Right renal cortex interstitium (tissue), 3 donors: ENCODE data around the gene APOBEC3G. TPM values are rescaled to one million over a fixed set of nuclear protein-coding genes. Genes with fewer than 3 reads are reported as not detected.

Experiments
- polyA plus RNA-seq, 3 donors: library from polyadenylated mRNA; unstranded; fragments of 120-200 nt; gene quantifications; one replicate each; pipeline ENCODE4 v1.2.1, GENCODE V29; 2013; ENCODE audit not compliant: insufficient read length in 3 of 3

Gene APOBEC3G
- polyA plus RNA-seq, 3 donors = 6.8 to 9.6 (median 7.7) TPM

Other genes starting within 250 kb of the APOBEC3G start
- 1 to 10 TPM; 4.1 to 4.4 (median 4.3) TPM for gene NPTXR, start 233.2 kb upstream of the APOBEC3G start, polyA plus RNA-seq
- 10 to 100 TPM; 32.4 to 37.5 (median 33.3) TPM for gene CBX6, start 205.1 kb upstream of the APOBEC3G start, polyA plus RNA-seq
- not detected for gene APOBEC3A, start 119.7 kb upstream of the APOBEC3G start, polyA plus RNA-seq
- 1 to 10 TPM; 5.8 to 8.2 (median 6.7) TPM for gene APOBEC3B, start 94.9 kb upstream of the APOBEC3G start, polyA plus RNA-seq
- 10 to 100 TPM in 1 of 3 donors, 1 to 10 TPM in 2; 9.3 to 11.0 (median 9.5) TPM for gene APOBEC3C, start 63.0 kb upstream of the APOBEC3G start, polyA plus RNA-seq
- 1 to 10 TPM in 1 of 3 donors, under 1 TPM in 2; 0.80 to 1.2 (median 0.96) TPM for gene APOBEC3D, start 56.1 kb upstream of the APOBEC3G start, polyA plus RNA-seq
- gene APOBEC3F, start 36.4 kb upstream of the APOBEC3G start, polyA plus RNA-seq = 1 to 10 TPM; 8.1 to 8.5 (median 8.4) TPM
- under 1 TPM in 1 of 3 donors, not detected in 2; 0.31 TPM for gene APOBEC3H, start 20.0 kb downstream of the APOBEC3G start, polyA plus RNA-seq
- gene CBX7, start 75.4 kb downstream of the APOBEC3G start, polyA plus RNA-seq = 1 to 10 TPM; 7.5 to 8.2 (median 7.7) TPM
- gene PDGFB, start 167.7 kb downstream of the APOBEC3G start, polyA plus RNA-seq = 10 to 100 TPM; 13.0 to 16.7 (median 13.3) TPM
- 1,000 to 10,000 TPM; 3,033 to 3,217 (median 3,141) TPM for gene RPL3, start 242.3 kb downstream of the APOBEC3G start, polyA plus RNA-seq